ENCODE results near the gene PRR20G.

PRR20G gene

GRCh38 chr3:127263586-127264231, 24.1 kb downstream of the PRR20G start:
- no peak for DNase-seq (ENCODE audit: low read depth in 2 of 2)

- no peak for DNase-seq (ENCODE audit: low read depth in 2 of 2)
These were observed 24.8 kb downstream of the PRR20G start for GRCh38 chr3:127263037-127263436.

GRCh38 chr3:127262533-127262932, 25.3 kb downstream of the PRR20G start:
- no peak for DNase-seq (ENCODE audit: low read depth in 2 of 2)

GRCh38 chr3:127261925-127262324, 25.9 kb downstream of the PRR20G start:
- no peak for DNase-seq (ENCODE audit: low read depth in 2 of 2)

GRCh38 chr3:127260826-127261555, 26.9 kb downstream of the PRR20G start:
- DNase-seq (ENCODE audit: low read depth in 2 of 2): no peak

- DNase-seq (ENCODE audit: low read depth in 2 of 2): no peak
These were observed 27.4 kb downstream of the PRR20G start for GRCh38 chr3:127260416-127260815.

GRCh38 chr3:127259882-127260281, 28.0 kb downstream of the PRR20G start:
- no peak for DNase-seq (ENCODE audit: low read depth in 2 of 2)

- DNase-seq (ENCODE audit: low read depth in 2 of 2): no peak
These were observed 29.1 kb downstream of the PRR20G start for GRCh38 chr3:127258733-127259132.

- no peak for DNase-seq (ENCODE audit: low read depth in 2 of 2)
These were observed 30.5 kb downstream of the PRR20G start for GRCh38 chr3:127257351-127257750.

- DNase-seq (ENCODE audit: low read depth in 2 of 2): no peak
These were observed 31.0 kb downstream of the PRR20G start for GRCh38 chr3:127256733-127257271.

- DNase-seq (ENCODE audit: low read depth in 2 of 2): no peak
These were observed 31.7 kb downstream of the PRR20G start for GRCh38 chr3:127256138-127256537.

GRCh38 chr3:127255516-127255915, 32.3 kb downstream of the PRR20G start:
- DNase-seq (ENCODE audit: low read depth in 2 of 2): no peak

- DNase-seq (ENCODE audit: low read depth in 2 of 2): no peak
These were observed 33.1 kb downstream of the PRR20G start for GRCh38 chr3:127254730-127255129.

GRCh38 chr3:127254033-127254644, 33.7 kb downstream of the PRR20G start:
- DNase-seq (ENCODE audit: low read depth in 2 of 2): no peak

GRCh38 chr3:127253491-127253890, 34.4 kb downstream of the PRR20G start:
- no peak for DNase-seq (ENCODE audit: low read depth in 2 of 2)

GRCh38 chr3:127252446-127252845, 35.4 kb downstream of the PRR20G start:
- no peak for DNase-seq (ENCODE audit: low read depth in 2 of 2)

- no peak for DNase-seq (ENCODE audit: low read depth in 2 of 2)
These were observed 37.8 kb downstream of the PRR20G start for GRCh38 chr3:127250032-127250431.

GRCh38 chr3:127247292-127247691, 40.6 kb downstream of the PRR20G start:
- no peak for DNase-seq (ENCODE audit: low read depth in 2 of 2)

GRCh38 chr3:127238602-127239001, 49.2 kb downstream of the PRR20G start:
- DNase-seq (ENCODE audit: low read depth in 2 of 2): no peak

- DNase-seq (ENCODE audit: low read depth in 2 of 2): no peak
These were observed 50.0 kb downstream of the PRR20G start for GRCh38 chr3:127237835-127238234.

- no peak for DNase-seq (ENCODE audit: low read depth in 2 of 2)
These were observed 52.1 kb downstream of the PRR20G start for GRCh38 chr3:127235706-127236105.

GRCh38 chr3:127234778-127235177, 53.1 kb downstream of the PRR20G start:
- DNase-seq (ENCODE audit: low read depth in 2 of 2): no peak

All from stimulated activated CD8-positive, alpha-beta memory T cell treated with anti-CD3 and anti-CD28 coated beads, Interleukin-15, amount 100 ng/mL, for 48 hours (primary cell).